NCI-H345 treated with DMSO at 0.1 percent for 48 hours (cell line): ENCODE results near the gene RASAL2.
"Not testable (repeated sequence)": the region's sequence is repeated elsewhere in the genome, so short reads cannot be mapped to it uniquely, and the experiment has no call there.

Experiments
- DNase-seq: peaks from one replicate; lab custom pipeline; 2025; ENCODE audit not compliant: unreplicated experiment; lab: John Stamatoyannopoulos, UW

RASAL2 gene

GRCh38 chr1:178374016-178374415, 280.1 kb downstream of the RASAL2 start:
- no peak for DNase-seq

DNA sequence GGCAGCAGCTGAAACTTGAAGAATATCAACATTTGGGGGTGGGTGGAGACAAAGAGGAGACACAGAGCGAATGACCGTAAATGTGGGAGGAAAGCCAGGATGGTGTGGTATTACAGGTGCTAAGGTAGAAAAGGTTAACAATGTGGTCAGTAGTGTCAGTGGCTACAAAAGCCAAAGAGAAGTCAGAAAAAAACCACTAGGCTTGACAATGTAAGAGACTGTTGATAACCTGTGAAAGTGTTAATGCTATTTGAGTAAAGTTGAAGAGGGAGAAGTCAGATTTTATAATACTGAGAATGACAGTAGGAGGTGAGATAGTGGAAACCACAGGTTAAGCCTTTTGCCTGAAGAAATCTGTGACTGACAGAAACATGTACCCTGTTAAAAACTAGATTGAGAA, 282.1 kb downstream of the RASAL2 start:
- no peak for DNase-seq

DNA sequence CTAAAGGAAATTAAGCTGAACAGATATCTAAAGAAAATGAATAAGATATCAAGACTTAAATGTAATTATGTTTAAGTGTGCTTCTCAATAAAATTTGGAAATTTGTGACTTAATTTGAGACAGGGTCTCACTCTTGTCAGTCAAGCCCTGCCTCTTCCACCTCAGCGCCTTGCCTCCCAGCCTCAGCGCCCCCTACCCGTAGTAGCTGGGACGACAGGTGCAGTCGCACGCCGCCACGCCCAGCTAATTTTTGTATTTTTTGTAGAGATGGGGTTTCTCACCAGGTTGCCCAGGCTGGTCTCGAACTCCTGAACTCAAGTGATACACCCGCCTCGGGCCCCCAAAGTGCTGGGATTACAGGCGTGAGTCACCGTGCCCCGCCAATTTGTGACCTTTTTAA, 285.9 kb downstream of the RASAL2 start:
- DNase-seq: no peak

DNA sequence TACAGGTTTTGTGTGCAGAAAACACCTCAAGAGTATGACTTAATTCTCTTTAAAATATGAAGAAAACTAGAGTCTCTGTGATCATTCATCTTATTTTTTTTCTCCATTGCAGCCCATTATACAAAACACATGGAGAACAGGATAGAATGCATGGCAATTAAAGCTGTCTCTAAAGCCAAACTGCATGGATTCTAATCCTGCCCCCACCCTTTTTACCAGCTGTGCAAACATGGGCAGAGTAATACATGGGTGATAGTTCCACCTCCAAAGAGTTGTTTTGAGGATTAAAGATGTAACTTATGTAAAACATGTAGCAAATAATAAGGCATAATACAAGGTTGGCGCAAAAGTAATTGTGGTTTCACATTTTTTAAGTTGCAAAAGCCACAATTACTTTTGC, 288.5 kb downstream of the RASAL2 start:
- DNase-seq: peak; percentile 14

GRCh38 chr1:178385662-178386061, 291.8 kb downstream of the RASAL2 start:
- no peak for DNase-seq

- DNase-seq: no peak
These were observed 294.7 kb downstream of the RASAL2 start for GRCh38 chr1:178388418-178389145.

DNA sequence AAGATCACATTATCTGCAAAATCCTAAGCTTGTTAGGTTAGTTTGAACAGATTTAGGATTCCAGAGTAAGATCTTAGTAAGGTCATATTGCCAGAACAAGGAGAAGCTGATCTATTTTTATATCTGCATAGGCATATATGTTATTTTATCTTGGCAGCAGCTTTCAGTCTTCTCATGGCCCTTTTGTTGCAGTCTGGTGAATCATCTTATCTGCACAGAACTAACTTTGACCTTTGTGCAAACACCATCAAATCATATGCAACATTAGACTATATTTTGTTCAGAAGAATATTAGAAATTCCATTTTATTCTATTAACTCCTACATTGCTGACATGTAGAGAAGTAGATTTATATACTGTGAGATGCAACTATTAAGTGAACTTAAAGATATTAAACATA, 295.5 kb downstream of the RASAL2 start:
- no peak for DNase-seq

DNA sequence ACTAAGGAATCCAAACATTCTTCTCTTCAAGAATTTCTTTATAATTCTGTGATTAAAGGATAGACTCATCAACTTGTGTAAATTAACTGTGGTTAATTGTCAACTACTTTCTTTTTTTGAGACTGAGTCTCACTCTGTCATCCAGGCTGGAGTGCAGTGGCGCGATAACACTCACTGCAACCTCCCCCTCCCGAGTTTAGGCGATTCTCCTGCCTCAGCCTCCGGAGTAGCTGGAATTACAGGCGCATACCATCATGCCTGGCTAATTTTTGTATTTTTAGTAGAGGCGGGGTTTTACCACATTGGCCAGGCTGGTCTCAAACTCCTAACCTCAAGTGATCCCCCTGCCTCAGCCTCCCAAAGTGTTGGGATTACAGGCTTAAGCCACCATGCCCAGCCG, 296.4 kb downstream of the RASAL2 start:
- DNase-seq: not testable (repeated sequence)

- no peak for DNase-seq
These were observed 299.5 kb downstream of the RASAL2 start for GRCh38 chr1:178393370-178393769.

DNA sequence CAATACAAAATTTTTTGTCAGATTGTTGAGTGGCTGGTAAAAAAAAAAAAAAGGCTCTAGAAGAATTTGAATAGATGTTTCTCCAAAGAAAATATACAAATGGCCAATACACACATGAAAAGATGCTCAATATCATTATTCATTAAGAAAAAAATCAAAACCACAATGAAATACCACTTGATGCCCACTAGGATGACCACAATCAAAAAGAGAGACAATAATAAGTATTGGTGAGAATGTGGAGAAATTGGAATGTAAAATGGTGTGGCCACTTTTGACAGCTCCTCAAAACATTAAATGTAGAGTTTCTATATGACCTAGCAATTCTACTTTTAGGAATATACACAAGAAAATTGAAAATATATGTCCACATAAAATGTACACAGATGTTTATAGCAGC, 302.9 kb downstream of the RASAL2 start:
- DNase-seq: no peak

DNA sequence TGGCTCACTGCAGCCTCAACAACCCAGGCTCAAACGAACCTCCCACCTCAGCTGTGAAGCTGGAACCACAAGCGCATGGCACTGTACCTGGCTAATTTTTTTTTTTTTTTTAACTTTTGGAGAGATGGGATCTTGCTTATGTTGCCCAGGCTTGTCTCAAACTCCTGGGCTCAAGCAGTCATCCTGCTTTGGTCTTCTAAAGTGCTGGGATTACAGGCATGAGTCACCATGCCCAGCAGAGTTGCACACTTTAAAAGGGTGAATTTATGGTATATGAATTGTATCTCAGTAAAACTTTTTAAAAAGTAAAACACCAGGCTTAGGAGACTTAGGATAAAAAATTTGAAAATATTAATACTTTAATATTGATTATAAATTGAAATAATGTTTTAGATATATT, 303.8 kb downstream of the RASAL2 start:
- no peak for DNase-seq

GRCh38 chr1:178399177-178399728, 305.3 kb downstream of the RASAL2 start:
- DNase-seq: no peak

GRCh38 chr1:178405137-178405536, 311.2 kb downstream of the RASAL2 start:
- DNase-seq: no peak

DNA sequence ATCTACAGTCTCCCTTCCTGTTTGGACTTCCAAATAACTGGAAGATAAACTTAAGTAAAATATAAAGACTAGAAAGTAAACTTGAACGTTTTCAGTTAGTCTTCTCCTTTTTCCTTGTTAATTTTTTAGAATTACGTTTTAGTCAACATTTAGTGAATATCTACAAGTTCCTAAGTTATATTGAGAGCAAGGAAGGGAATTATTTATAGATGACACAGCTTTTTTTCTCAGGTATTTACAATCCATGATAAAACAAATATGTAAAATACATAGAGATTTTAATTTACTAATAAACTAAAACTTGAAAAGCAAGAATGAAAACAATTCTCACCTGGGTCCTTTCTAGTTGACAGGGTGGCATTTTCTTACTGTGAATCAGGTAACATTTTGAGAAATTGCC, 313.3 kb downstream of the RASAL2 start:
- no peak for DNase-seq

GRCh38 chr1:178407655-178408054, 313.8 kb downstream of the RASAL2 start:
- DNase-seq: peak; percentile 14

GRCh38 chr1:178408871-178409270, 315.0 kb downstream of the RASAL2 start:
- no peak for DNase-seq

DNA sequence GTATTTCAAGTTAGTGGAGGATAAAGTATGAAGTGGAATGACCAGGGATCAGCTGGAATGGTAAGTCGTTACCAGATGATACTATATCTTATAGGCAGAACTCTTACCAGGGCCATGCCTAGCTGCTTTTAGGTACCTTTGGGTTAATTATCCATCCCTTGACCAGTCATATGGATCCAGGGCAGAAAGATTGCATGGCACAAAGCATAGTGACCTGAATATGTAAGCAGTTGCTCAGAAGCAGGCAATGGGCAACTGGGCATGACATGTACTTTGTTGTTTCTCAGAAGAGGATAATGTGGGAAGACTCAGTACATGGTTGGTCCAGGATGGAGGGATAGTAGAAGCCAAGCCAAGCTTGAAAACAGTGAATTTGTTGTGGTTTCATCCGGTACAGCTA, 315.6 kb downstream of the RASAL2 start:
- no peak for DNase-seq

DNA sequence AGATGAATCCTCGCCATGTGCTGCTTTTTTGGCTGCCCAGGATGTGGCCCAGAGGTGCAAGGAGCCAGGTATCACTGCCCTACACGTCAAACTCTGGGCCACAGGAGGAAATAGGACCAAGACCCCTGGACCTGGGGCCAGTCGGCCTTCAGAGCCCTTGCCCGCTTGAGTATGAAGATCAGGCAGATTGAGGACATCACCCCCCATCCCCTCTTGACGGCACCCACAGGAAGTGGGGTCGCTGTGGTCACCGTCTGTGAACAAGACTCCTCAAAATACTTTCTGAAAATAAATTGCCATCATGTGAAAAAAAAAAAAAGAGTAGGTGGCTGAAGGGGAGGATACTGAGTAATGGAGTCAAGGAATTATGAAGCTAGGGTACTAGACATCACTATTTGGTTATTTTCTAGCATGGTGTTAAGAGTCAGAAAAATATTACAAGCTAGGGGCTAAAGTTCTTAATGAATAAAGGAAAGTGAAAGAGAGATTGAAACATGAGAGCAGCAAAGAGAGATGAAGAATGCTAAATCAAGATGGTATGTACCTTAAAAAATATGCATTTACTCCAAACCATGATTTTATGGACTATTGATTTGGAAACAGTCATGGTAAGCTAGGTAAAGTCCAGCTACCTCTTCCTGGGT, 318.0 kb downstream of the RASAL2 start:
- no peak for DNase-seq

DNA sequence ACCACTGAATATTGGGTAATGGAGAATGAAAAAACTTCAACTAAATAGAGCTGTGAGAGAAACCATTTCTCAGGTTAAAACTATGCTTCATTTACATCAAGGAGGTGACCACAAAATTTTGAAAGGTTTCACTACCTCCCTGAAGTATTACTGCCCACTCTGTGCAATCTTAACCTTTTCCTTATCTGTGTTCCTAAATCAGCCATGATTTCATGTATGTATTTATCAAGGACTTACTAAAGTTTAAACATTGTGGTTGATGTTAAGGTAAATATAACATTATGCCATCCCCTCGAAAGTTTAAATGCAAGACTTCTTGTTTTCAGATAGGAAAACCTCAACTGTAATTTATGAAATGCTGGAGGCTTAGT, 318.5 kb downstream of the RASAL2 start:
- DNase-seq: no peak

DNA sequence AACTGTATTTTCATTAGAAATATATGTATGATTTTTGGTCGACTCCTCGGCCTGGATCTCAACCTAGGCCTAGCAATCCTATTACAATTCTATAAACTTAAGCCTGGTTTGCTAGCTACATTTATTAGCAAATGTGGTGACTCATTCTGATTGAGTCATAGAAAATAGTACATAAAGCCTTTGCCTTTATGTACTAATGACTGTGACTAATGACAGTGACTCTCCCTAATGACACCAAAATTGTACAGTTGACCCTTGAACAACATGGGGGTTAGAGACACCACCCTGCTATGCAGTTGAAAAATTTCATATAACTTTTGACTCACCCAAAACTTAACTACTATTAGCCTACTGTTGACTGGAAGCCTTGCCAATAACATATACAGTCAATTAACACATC, 324.0 kb downstream of the RASAL2 start:
- no peak for DNase-seq

DNA sequence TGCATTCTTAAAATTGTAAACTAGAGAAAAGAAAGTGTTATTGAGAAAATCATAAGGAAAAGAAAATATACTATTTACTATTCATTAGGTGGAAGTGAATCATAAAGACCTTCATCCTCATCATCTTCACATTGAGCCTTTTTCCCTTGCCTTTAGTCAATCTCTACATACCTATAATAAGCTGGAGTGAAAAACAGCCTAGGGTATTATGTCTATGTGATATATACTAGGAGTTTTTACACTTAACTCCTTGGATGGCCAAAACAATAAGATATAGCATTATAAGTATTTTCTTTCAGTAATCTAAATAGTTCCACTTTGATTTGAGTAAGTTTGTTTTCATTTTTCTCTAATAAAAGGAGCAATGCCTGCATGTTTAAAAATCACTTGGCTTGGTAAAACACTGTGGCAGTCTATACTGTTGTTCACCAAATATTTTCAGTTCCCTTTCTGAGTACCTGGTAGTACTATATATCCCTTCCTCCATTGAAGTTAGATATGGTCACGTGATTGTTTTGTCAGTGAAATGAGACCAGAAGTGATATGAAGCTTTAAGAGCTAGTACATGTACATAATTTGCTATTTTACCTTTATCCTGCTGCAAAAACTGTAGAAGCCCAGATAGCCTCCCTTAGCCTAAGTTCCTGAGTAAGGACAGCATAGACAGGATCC, 324.5 kb downstream of the RASAL2 start:
- DNase-seq: no peak

GRCh38 chr1:178434360-178434759, 340.5 kb downstream of the RASAL2 start:
- DNase-seq: no peak
